ENCODE data around the gene ETV1.

DNA sequence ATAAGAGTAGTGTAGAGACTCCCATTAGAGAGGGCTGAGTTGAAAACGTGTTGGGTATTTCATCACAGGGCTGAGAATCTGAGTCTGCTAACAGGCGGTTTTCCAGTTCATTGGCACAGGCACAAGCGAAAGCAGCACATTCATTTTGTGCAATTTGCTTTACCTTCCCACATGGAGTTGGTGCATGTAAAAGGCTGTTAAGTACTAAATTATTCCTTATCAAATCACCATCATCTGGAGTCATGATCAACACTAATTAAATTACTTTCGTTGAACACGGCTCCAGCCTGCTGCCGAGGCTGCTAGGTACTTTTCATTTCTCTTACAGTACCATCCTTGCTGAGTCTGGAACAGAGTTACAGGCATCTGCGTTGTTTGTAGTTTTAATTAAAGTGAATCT lies 43.8 kb downstream of the ETV1 start:
- TF ChIP-seq, protein P1, sequence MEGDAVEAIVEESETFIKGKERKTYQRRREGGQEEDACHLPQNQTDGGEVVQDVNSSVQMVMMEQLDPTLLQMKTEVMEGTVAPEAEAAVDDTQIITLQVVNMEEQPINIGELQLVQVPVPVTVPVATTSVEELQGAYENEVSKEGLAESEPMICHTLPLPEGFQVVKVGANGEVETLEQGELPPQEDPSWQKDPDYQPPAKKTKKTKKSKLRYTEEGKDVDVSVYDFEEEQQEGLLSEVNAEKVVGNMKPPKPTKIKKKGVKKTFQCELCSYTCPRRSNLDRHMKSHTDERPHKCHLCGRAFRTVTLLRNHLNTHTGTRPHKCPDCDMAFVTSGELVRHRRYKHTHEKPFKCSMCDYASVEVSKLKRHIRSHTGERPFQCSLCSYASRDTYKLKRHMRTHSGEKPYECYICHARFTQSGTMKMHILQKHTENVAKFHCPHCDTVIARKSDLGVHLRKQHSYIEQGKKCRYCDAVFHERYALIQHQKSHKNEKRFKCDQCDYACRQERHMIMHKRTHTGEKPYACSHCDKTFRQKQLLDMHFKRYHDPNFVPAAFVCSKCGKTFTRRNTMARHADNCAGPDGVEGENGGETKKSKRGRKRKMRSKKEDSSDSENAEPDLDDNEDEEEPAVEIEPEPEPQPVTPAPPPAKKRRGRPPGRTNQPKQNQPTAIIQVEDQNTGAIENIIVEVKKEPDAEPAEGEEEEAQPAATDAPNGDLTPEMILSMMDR (IDR thresholded peaks at IDR 0.05; ENCODE audit: low read depth, low read length, poor library complexity, severe bottlenecking), result no peak
- no peak for TF ChIP-seq EZH2phosphoT487 (IDR thresholded peaks at IDR 0.05; ENCODE audit: borderline replicate concordance, low read length)
